K562 (cell line): ENCODE measurements around the gene CD244.
"Not testable (repeated sequence)": the region's sequence is repeated elsewhere in the genome, so short reads cannot be mapped to it uniquely, and the experiment has no call there.

Source experiments
- ADNP ChIP-seq: fragments of 200-800 bp; sonication (Bioruptor generic); IDR thresholded peaks from 2 replicates; pipeline ENCODE4 v1.6.1; 2016; ENCODE audit warnings: missing genetic modification characterization, missing compliant biosample characterization
- BHLHE40 ChIP-seq: IDR thresholded peaks from 2 replicates; pipeline ENCODE4 v1.6.1; 2011; ENCODE audit warnings: low read length, improper control_type of control experiment
- CEBPB ChIP-seq: fragments of 450-650 bp; IDR thresholded peaks from 2 replicates; pipeline ENCODE4 v1.6.1; 2016; ENCODE audit warnings: missing genetic modification characterization, missing compliant biosample characterization
- POLR2A ChIP-seq: fragments of 450-650 bp; conservative IDR thresholded peaks from 2 replicates; pipeline ENCODE4 v1.6.1; 2016
- PPARD ChIP-seq: fragments of 250-450 bp; sonication (Bioruptor Pico); IDR thresholded peaks from 2 replicates; pipeline ENCODE4 v1.8.0; 2022; ENCODE audit warnings: inconsistent platforms, mild to moderate bottlenecking, moderate library complexity
- SMAD1 ChIP-seq: fragments of 150-350 bp; IDR thresholded peaks from 2 replicates; pipeline ENCODE4 v1.6.1; 2014; ENCODE audit warnings: low read length, low read depth; ENCODE audit not compliant: partially characterized antibody
- SMARCC2 ChIP-seq: fragments of 450-650 bp; IDR thresholded peaks from 2 replicates; pipeline ENCODE4 v1.6.1; 2017; ENCODE audit warnings: antibody characterized with exemption, moderate library complexity, mild to moderate bottlenecking, low read depth
- ZNF121 ChIP-seq: sonication (generic); formaldehyde crosslinking; conservative IDR thresholded peaks from 2 replicates; pipeline ENCODE4 v1.8.0; 2022; ENCODE audit warnings: missing genetic modification reagents
- ZNF512 ChIP-seq: IDR thresholded peaks from 2 replicates; pipeline ENCODE4 v1.6.1; 2016; ENCODE audit warnings: missing genetic modification characterization, missing compliant biosample characterization
- ZNF699 ChIP-seq: fragments of 250-450 bp; sonication (Bioruptor Pico); IDR thresholded peaks from 2 replicates; pipeline ENCODE4 v1.8.0; 2021; ENCODE audit warnings: mild to moderate bottlenecking, moderate library complexity; ENCODE audit not compliant: insufficient replicate concordance

DNA sequence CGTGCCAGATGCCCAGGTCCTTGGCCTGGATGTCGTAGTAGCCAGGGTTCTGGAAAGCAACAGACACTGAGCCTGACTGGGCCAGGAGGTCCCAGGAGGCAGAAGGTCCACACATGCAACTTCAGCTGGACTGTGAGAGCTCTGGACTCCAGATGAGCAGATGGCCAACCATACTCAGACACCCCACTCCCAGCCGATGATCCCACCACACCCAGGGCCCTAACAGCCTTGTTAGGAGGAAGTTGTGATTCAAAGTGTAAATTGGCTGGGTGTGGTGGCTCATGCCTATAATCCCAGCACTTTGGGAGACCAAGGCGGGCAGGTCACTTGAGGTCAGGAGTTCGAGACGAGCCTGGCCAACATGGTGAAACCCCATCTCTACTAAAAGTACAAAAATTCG, 18.6 kb upstream of the CD244 start:
- not testable (repeated sequence) for TF ChIP-seq POLR2A; ZNF512 (tag); SMAD1; ADNP (tag); ZNF699 (CRISPR knock-in tag); SMARCC2; CEBPB (tag); PPARD (CRISPR knock-in tag); BHLHE40; ZNF121 (CRISPR knock-in tag)
